HUES48 (cell line): ENCODE measurements around the gene HLA-DMB.
A peak's percentile ranks its signal among the peaks of the same experiment; 100 is the strongest.

ENCODE experiments used
- H3K27ac ChIP-seq: one replicate; pipeline ENCODE4 v1.7.0; 2013; ENCODE audit warnings: low read depth, low read length, inconsistent platforms
- H3K27me3 ChIP-seq: 2 replicates; pipeline ENCODE4 v1.6.1; 2013; ENCODE audit warnings: mild to moderate bottlenecking, low read length; ENCODE audit not compliant: control insufficient read depth, insufficient read depth
- H3K36me3 ChIP-seq: 2 replicates; pipeline ENCODE4 v1.6.1; 2013; ENCODE audit warnings: low read length; ENCODE audit not compliant: control insufficient read depth, insufficient read depth
- H3K4me1 ChIP-seq: 2 replicates; pipeline ENCODE4 v1.6.1; 2013; ENCODE audit warnings: mild to moderate bottlenecking, low read length; ENCODE audit not compliant: control insufficient read depth, insufficient read depth
- H3K4me3 ChIP-seq: 2 replicates; pipeline ENCODE4 v1.5.1; 2013; ENCODE audit warnings: mild to moderate bottlenecking, low read depth, low read length
- H3K9ac ChIP-seq: 2 replicates; pipeline ENCODE4 v1.6.1; 2013; ENCODE audit warnings: mild to moderate bottlenecking, low read depth, low read length, moderate library complexity
- H3K9me3 ChIP-seq: 2 replicates; pipeline ENCODE4 v1.6.1; 2013; ENCODE audit warnings: low read length; ENCODE audit not compliant: control insufficient read depth, insufficient read depth

HLA-DMB gene

GRCh38 chr6:32956176-32956575 lies 15.3 kb upstream of the HLA-DMB start:
- Histone ChIP-seq H3K9ac (no peak overlapping the region), H3K27ac (no peak overlapping the region), H3K9me3 (no peaks in the 10 kb centered on the region), H3K4me1 (peaks cover 12% of the 10 kb centered on the region; the same call in 1 of the 2 replicates), H3K27me3 (no peaks in the 10 kb centered on the region), H3K4me3 (no peak overlapping the region), H3K36me3 (no peaks in the 10 kb centered on the region)

GRCh38 chr6:32954986-32955802 lies 14.4 kb upstream of the HLA-DMB start:
- Histone ChIP-seq H3K4me1 (peaks cover 12% of the 10 kb centered on the region; the same call in 1 of the 2 replicates), H3K27ac (no peak overlapping the region), H3K4me3 (no peak overlapping the region), H3K9ac (no peak overlapping the region), H3K27me3 (no peaks in the 10 kb centered on the region), H3K9me3 (no peaks in the 10 kb centered on the region), H3K36me3 (no peaks in the 10 kb centered on the region)

DNA sequence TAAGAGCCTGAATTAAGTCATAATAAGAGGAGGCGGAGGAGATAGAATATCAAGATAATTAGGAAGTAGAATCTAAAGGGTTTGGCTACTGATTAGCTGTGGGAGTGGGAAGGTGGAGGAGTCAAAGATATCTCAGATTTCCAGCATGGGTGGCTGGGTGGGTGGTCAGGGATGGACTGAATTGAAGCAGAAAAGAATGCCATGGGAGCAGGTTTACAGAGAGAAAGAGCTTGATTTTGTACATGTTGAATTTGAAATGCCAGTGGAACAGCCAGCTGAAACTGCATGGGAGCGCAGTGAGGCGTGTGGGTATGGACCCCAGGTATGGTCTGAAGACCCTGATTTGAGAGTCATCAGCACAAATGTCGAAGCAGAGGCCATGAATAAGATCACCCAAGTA lies 13.4 kb upstream of the HLA-DMB start:
- no peak overlapping the region for H3K4me3 ChIP-seq
- no peaks in the 10 kb centered on the region for H3K9me3 ChIP-seq
- no peaks in the 10 kb centered on the region for H3K36me3 ChIP-seq
- no peaks in the 10 kb centered on the region for H3K27me3 ChIP-seq
- H3K9ac ChIP-seq = no peak overlapping the region
- peaks cover 12% of the 10 kb centered on the region; the same call in 1 of the 2 replicates for H3K4me1 ChIP-seq
- H3K27ac ChIP-seq = no peak overlapping the region

GRCh38 chr6:32953775-32954174 lies 12.9 kb upstream of the HLA-DMB start:
- Histone ChIP-seq H3K4me3 (no peak overlapping the region), H3K9me3 (no peaks in the 10 kb centered on the region), H3K4me1 (peaks cover 12% of the 10 kb centered on the region; the same call in 1 of the 2 replicates), H3K36me3 (no peaks in the 10 kb centered on the region), H3K27me3 (no peaks in the 10 kb centered on the region), H3K9ac (no peak overlapping the region), H3K27ac (no peak overlapping the region)

GRCh38 chr6:32952817-32953739 lies 12.2 kb upstream of the HLA-DMB start, which contains the start of gene HLA-DMA:
Gene HLA-DMA (minus strand): TSS chr6:32953097. CDS start chr6:32953036, 61 bp downstream.
- no peak within 1 kb of the TSS for H3K27ac ChIP-seq
- H3K4me1 ChIP-seq = peaks cover 12% of the 10 kb centered on the region; the same call in 1 of the 2 replicates
- no peaks in the 10 kb centered on the region for H3K36me3 ChIP-seq
- peak within 1 kb of the TSS; percentile 16 for H3K4me3 ChIP-seq
- no peak within 1 kb of the TSS for H3K9ac ChIP-seq
- H3K27me3 ChIP-seq = no peaks in the 10 kb centered on the region
- H3K9me3 ChIP-seq = no peaks in the 10 kb centered on the region

DNA sequence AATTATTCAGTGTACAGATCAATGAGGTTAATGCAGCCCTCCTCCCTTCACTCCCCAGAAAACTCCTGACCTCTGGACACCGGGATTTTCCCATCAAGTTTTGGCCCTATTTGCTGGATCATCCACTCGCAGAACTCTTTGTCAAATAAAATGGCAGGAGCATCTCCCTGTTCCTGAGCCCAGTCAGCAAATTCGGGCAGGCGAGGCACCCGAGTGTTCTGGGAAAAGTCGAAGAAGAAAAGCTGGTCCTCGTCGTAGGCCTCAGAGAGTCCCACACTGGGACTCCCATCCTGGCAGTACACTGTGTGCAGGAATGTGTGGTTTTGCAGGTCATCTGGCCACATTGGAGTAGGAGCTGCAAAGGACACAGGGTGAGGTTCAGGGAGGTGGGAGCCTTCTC lies 9.6 kb upstream of the HLA-DMB start:
- Histone ChIP-seq H3K27me3 (no peaks in the 10 kb centered on the region), H3K36me3 (no peaks in the 10 kb centered on the region), H3K4me1 (peaks cover 12% of the 10 kb centered on the region; the same call in 1 of the 2 replicates), H3K9me3 (no peaks in the 10 kb centered on the region), H3K9ac (no peak overlapping the region), H3K27ac (no peak overlapping the region), H3K4me3 (no peak overlapping the region)

- no peak overlapping the region for H3K4me3 ChIP-seq
- no peak overlapping the region for H3K27ac ChIP-seq
- H3K9me3 ChIP-seq = no peaks in the 10 kb centered on the region
- H3K9ac ChIP-seq = no peak overlapping the region
- H3K27me3 ChIP-seq = no peaks in the 10 kb centered on the region
- no peaks in the 10 kb centered on the region for H3K36me3 ChIP-seq
- H3K4me1 ChIP-seq = peaks cover 12% of the 10 kb centered on the region; the same call in 1 of the 2 replicates
Observed at GRCh38 chr6:32950010-32950409, 9.2 kb upstream of the HLA-DMB start.

GRCh38 chr6:32949113-32949512 lies 8.3 kb upstream of the HLA-DMB start:
- Histone ChIP-seq H3K9me3 (no peaks in the 10 kb centered on the region), H3K27ac (no peak overlapping the region), H3K9ac (no peak overlapping the region), H3K27me3 (no peaks in the 10 kb centered on the region), H3K36me3 (no peaks in the 10 kb centered on the region), H3K4me3 (no peak overlapping the region), H3K4me1 (peaks cover 12% of the 10 kb centered on the region; the same call in 1 of the 2 replicates)

DNA sequence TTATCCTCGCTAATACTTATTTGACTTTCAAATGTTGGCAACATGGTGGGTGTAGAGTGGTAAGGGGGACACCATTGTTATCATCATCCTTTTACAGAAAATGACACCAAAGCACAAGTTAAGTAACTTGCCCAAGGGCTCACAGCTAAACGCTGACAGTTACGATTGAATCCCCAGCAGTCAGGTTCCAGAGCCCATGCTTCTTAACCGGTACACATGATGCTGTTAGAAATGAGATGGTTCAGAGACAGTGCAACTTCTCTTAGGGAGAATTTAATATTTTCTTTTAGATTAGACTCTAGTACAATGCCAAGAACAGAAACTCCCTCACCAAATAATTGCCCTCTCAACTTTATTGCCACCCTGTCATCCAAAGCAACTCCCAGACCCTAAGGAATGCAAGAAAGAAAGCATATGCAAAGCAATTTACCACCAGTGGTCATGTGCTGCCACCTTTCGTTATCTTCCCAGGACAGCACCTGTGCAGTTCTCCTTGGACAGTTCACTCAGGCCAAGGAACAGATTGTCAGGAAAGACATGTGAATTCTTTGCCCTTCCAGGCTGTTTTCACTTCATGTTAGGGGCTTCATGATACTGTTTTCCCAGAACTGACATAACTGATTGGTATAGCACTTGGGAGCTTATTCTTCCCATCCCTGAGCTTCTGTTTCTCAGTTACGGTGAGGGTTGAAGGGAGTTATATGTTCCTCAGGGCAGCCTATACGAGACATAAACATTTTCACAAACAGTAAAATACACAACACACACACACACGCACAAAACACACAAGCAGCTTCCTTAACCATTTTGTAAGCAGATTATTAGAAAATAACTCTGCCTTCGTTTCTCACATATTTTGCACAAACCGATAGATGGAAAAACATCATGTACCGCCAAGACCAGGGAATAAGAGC lies 7.0 kb upstream of the HLA-DMB start:
- Histone ChIP-seq H3K4me1 (peaks cover 6% of the 10 kb centered on the region; the same call in 1 of the 2 replicates), H3K9ac (no peak overlapping the region), H3K4me3 (no peak overlapping the region), H3K9me3 (no peaks in the 10 kb centered on the region), H3K27me3 (no peaks in the 10 kb centered on the region), H3K27ac (no peak overlapping the region), H3K36me3 (no peaks in the 10 kb centered on the region)

DNA sequence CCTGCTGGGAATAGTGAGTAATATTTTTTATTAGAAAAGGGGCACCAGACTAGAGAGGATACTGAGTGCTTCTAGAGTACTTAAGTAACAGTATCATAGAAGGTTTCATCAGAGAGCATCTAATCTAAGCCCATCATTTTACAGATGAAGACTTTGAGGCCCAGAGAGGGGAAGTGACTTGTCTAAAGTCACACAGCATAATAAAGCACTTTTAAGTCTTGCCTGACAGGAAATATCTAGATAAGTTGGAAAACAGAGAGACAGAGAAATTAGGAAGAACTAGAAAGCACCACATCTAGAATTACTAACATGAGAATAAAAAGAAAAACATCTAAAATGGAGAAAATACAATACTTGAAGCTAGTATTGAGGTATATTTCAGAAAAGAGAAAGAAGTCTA lies 6.1 kb upstream of the HLA-DMB start:
- no peaks in the 10 kb centered on the region for H3K4me1 ChIP-seq
- no peak overlapping the region for H3K9ac ChIP-seq
- H3K9me3 ChIP-seq = no peaks in the 10 kb centered on the region
- H3K27me3 ChIP-seq = no peaks in the 10 kb centered on the region
- no peak overlapping the region for H3K27ac ChIP-seq
- H3K36me3 ChIP-seq = no peaks in the 10 kb centered on the region
- H3K4me3 ChIP-seq = no peak overlapping the region
